ENCODE data around the gene ASXL2.
"Not testable (repeated sequence)": the region's sequence is repeated elsewhere in the genome, so short reads cannot be mapped to it uniquely, and the experiment has no call there.

Gene ASXL2

GRCh38 chr2:25728559-25728958, 149.7 kb downstream of the ASXL2 start:
- DNase-seq, result no peak

GRCh38 chr2:25726522-25726921, 151.8 kb downstream of the ASXL2 start:
- no peak for DNase-seq

DNA sequence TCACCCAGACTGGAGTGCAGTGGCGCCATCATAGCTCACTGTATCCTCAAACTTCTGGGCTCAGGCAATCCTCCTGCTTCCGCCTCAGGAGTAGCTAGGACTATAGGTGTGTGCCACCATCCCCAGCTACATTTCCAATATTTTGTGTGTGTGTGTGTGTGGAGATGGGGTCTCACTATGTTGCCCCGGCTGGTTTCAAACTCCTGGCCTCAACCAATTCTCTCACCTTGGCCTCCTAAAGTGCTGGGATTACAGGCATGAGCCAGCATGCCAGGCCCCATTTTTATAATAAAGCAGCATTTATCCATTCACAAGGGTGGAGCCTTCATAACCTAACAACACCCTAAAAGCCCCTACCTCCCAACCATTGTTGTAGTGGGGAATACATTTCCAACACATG, 152.4 kb downstream of the ASXL2 start:
- no peak for DNase-seq

GRCh38 chr2:25724756-25725155, 153.5 kb downstream of the ASXL2 start:
- DNase-seq, result no peak

DNA sequence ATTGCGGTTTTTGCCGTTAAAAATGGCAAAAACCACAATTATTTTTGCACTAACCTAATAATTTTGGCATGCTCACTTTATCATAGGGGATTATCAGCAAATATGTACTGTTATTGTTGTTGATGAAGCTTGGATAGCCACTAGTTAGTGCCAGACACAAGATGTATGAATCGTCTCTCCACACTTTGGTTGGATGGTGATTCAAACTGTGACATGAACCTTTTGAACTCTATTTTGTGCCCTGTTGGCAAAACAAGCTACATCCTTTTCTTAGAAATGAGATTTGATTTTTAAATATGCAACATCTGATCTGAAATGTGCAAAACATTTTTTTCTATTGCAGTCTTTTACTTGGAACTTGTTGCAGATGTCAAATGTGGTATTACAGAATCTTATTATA, 156.1 kb downstream of the ASXL2 start:
- DNase-seq, result no peak

- no peak for DNase-seq
These were observed 157.7 kb downstream of the ASXL2 start for GRCh38 chr2:25720575-25720974.

GRCh38 chr2:25714740-25715139, 163.5 kb downstream of the ASXL2 start:
- DNase-seq, result no peak

DNA sequence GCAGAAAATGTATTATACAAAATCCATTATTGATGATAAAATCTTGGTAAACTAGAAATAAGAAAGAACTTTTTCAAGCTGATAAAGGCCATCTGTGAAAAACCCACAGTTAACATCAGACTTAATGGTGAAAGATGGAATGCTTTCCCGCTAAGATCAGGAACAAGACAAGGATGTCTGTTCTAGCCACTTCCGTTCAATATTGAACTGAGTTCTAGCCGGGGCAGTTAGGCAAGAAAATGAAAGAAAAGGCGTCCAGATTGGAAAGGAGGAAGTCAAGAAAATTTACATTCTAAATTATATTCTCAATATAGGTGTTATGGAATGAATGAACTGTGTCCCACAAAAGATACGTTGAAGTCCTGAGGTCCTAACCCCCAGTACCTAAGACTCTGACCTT, 165.8 kb downstream of the ASXL2 start:
- DNase-seq, result no peak

- no peak for DNase-seq
These were observed 166.5 kb downstream of the ASXL2 start for GRCh38 chr2:25711675-25712354.

- DNase-seq, result no peak
These were observed 167.5 kb downstream of the ASXL2 start for GRCh38 chr2:25710750-25711149.

- DNase-seq, result no peak
These were observed 168.9 kb downstream of the ASXL2 start for GRCh38 chr2:25709349-25709748.

GRCh38 chr2:25707927-25708590, 170.2 kb downstream of the ASXL2 start:
- DNase-seq, result no peak

DNA sequence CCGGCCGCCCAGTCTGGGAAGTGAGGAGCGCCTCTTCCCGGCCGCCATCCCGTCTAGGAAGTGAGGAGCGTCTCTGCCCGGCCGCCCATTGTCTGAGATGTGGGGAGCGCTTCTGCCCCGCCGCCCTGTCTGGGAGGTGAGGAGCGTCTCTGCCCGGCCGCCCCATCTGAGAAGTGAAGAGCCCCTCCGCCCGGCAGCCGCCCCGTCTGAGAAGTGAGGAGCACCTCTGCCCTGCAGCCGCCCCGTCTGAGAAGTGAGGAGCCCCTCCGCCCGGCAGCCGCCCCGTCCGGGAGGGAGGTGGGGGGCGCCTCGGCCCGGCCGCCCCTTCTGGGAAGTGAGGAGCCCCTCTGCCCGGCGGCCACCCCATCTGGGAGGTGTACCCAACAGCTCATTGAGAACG, 172.7 kb downstream of the ASXL2 start:
- DNase-seq, result not testable (repeated sequence)

DNA sequence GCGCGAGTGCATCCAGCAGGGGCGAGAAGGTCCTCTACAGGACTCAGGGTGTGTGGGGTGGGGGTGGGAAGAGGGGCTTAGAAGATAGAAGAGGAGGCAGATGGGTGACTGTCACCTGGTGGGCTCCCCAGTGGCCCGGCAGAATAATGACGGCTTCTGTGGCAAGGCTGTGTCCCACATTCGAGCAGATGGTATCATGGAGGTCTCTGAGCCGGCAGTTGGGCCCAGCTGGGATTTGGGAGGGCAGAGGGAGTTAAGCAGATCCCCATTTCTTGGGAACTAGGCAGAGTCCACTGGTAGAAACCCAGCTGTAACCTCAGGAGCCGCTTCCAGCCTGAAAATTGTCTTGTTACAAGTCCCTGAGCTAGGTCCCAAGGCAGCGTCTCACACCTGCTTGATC, 176.5 kb downstream of the ASXL2 start:
- DNase-seq, result no peak

DNA sequence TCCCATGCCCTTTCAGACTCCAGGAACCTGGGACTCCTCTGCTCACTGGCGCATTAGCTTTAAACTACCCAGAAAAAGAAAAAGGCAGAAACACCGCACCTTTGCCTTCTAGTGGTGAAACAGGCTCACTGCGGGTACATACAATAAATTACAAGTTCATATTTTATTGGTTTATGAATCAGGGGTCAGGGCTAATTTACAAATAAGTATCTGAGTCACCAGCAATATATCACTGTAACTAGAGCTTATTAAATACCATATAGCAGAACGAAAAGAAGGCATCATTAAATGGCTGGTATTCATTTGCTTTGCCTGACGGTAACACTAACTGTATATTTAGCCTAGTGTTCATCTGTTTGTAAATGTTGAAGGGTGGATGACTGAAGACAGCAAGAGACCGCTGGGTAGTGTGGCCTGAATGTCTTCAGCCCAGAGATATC, 178.0 kb downstream of the ASXL2 start:
- DNase-seq, result peak; percentile 28

DNA sequence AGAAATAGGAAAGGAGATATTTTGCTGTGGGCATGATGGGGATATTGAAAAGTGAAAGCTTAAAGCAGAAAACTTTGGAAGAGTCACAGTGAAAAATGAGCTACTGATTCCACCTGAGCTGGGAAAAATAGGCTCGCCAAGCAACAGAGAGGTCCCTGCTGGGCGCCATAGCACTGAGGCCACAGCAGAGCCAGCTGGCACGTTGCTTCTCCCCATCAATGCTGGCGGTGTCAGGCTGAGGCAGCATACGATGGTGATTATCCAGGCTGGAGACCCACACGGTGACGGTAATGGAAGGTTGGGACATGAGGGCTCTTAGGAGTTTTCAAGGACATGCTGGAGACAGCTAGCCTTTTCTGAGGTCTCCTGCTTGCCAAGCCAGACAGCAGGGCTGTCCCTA, 179.1 kb downstream of the ASXL2 start:
- no peak for DNase-seq

DNA sequence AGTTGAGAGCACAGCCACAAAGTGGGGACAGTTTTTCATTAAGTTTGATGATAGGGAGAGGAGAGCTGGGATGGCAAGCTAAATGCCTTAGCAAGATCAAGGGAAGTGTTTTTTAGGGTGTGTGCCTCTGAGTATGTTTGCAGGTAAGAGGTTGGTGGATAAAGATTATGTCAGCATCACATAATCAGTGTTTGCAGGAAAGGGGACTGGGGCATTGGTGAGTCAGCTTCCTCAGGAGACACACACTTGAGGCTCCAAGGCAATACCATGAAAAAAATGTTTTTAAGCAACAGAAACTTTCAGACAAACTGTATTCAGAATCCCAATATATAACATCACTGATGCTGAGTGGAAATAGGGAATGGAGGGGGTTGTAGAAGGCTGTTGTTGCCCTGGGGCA, 179.5 kb downstream of the ASXL2 start:
- no peak for DNase-seq

DNA sequence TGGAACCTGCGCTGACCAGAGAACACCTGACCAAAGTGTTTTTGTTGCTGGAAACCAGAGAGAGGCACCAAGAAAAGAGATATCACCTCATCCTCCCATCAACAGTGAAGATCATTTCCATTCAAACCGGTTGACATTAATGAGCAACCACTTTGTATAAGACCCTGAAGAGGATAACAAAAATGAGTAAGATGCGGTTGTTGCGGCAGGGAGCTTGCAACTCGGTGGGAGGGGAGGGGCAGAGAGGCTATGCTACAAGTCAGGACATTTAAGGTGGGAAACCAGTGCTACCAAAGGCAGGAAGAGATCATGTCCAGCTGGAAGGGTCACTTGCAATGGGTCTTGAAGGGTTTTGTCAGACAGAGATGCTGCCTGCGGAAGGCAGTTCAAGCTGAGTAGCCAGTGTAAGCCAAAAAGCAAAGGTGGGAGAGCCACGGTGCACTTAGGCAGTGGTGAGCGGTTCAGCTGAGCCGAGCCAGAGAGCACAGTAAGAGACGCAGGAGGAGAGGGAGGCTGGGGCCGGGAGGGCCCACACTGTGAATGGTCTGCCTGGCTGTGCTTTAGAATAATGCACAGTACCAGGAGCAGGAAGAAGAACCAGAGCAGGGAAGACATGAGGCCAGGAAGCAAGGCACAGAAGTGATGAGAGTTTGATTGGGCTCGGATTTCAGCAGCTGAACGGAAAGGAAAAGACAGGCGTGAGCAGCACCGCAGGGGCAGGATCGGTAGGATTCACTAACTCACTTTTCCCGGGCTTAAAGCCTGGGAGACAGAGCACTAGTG, 180.5 kb downstream of the ASXL2 start:
- DNase-seq, result no peak

DNA sequence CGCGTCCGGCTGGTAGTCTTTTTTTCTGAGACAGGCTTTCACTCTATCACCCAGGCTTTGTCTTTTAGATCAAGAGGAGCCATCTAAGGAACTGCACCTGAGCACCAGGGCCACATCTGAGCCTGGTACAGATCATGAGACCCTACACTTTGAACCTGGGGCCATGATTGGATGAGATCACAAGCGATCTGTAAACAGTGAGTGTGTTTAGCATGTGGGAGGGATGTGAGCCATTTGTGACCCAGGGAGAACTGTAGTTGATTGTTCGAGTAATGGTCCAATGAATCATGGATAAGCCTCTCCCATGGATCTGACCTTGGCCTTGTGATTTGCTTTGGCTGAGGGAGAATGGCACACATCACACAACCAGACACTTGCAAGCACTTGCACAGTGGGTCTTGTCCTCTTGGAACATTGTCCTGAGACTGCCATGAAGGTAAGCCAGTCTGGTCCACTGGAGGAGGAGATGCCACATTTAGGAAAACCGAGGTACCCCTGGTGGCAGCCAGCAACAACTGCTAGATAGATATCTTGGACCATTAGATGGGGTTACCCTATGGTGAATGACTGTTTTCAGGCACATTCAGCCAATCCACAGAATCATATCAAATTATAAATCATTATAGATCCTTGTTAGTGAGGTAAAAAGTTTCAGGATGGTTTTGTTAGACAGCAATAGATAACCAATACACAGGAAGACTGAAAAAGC, 185.4 kb downstream of the ASXL2 start:
- no peak for DNase-seq

DNA sequence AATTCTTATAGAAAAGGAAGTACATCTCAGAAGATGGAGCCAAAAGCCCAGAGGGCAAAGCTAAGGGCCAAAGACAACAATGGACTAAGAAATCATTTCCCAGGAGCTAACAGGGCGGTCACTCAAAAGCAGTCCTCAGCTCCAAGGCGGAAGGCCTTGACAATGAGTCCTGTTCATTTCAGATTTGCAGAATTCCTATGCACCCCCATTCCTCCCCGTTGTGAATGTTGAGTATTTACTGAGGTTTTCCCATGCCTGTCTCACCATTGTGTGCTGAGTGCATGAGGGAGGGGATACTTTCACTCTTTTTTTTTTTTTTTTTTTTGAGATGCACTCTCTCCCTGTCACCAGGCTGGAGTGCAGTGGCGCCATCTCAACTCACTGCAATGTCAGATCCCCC, 186.1 kb downstream of the ASXL2 start:
- DNase-seq, result no peak

- no peak for DNase-seq
These were observed 188.2 kb downstream of the ASXL2 start for GRCh38 chr2:25690058-25690457.

DNA sequence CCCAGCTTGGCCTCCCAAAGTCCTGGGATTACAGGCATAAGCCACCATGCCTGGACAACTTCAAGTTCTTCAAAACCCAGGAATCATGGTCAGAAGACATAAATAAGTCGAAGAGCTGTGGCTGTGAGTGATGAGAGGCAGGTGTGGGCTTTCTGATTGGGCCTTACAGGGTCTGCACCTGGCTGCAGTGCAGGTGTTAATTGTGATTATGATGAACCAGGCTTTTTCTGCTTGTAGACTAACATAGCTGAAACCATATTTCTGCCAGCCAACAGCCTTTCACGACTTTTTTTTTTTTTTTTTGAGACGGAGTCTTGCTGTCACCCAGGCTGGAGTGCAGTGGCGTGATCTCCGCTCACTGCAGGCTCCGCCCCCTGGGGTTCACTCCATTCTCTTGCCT, 190.1 kb downstream of the ASXL2 start:
- DNase-seq, result no peak

GRCh38 chr2:25685741-25686140, 192.5 kb downstream of the ASXL2 start:
- DNase-seq, result no peak

Measured in CD4-positive, alpha-beta T cell treated with Interleukin-6 for 4 hours (primary cell).